NCI-H510A (cell line): ENCODE results near the gene SLC25A18.
"Not testable (repeated sequence)": the region's sequence is repeated elsewhere in the genome, so short reads cannot be mapped to it uniquely, and the experiment has no call there.

Source experiments
- DNase-seq: peaks from one replicate; lab custom pipeline; 2025; lab: John Stamatoyannopoulos, UW

The SLC25A18 gene

DNA sequence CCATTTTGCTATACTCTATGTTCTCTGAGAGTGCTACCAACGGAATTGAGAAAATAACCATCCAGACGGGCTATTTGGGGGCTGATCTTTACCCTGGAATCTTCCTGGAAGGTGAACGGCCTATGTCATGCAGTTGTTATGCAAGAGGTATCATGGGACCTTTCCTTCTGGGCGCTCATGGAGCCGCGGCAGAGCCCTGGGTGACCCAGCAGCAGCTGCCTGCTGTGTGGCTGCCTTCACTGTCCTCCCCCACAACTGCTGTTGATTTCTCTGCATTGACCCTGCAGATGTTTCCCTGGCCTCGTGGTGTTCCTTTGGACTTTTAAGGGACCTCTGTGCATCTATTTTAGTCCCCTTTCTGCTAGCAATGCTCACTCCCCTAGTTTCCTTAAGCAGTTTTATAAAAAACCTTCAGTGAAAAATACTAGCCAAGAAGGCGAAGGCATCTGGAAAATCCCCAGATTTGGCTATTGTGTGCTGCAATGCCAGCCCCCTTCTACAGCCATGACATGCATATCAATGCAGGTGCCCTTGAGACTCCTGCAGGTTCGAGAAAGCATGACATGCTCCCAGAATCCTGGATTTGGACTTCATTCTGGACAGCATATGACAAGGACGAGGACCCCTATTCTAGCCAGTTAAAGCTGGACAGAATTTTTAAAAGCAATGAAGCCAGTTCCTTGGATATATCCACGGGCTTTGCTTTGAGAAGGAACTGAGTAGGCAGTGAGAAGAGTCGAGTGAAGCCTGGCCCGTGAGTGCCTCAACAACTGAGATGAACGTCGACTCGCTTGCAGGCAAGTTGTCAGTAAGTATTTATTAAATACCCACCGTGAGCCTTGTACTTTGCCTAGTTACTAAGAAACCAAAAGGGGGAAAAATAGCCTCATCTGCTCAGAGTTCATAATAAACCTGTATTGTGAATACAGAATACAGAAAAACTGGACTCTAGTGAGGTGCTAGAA, at the start of gene SLC25A18:
Gene SLC25A18, plus strand, starts transcription at position 593 of the 965 bp plus-strand sequence. CDS start 16,447 bp downstream, outside the sequence.
- DNase-seq: no peak

GRCh38 chr22:17513612-17514011, 49.7 kb upstream of the SLC25A18 start:
- no peak for DNase-seq

DNA sequence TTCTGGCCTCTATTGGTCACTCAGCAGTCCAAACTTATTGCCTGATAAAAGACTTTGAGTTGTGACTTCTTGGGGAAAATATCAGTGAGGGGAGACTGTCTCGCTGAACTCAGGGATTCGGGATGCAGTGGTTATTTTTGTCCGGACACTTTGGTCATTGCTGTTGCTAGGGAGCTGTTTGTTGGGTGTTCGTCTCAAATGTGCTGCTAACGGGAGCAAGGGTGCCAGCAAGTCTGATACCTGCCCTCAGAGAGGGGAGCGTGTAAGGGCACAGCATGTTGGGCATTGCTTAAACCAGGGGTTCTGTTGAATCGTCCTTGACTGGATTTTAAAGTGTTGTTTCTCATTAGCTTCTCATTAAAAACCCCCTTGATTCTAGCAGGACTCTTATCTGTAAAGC, 49.2 kb upstream of the SLC25A18 start:
- DNase-seq: no peak

DNA sequence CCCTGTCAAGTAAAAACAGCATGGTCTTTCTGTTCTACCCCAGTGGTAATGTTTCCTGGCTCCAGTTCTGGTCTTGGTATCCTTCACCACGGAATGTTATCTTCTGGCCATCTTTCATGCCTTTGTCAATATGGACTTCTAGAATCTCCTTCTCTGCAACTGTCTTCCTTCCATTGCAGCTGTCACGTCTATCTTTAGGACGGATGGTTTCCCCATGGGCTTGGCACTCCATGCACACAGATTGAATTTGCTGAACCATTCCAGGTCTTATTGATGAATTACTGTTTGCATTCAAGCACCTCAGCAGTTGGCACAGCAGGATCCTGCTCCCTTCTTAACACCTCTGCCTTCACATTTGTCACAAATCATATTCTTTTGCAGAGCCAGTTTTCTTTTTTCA, 44.9 kb upstream of the SLC25A18 start:
- DNase-seq: no peak

- not testable (repeated sequence) for DNase-seq
Measured at GRCh38 chr22:17521971-17522370, 41.3 kb upstream of the SLC25A18 start.

- DNase-seq: no peak
Measured at GRCh38 chr22:17523925-17524324, 39.4 kb upstream of the SLC25A18 start.

- DNase-seq: no peak
Measured at GRCh38 chr22:17536269-17536668, 27.0 kb upstream of the SLC25A18 start.

GRCh38 chr22:17537155-17537554, 26.1 kb upstream of the SLC25A18 start:
- no peak for DNase-seq

- no peak for DNase-seq
Measured at GRCh38 chr22:17540481-17540880, 22.8 kb upstream of the SLC25A18 start.

DNA sequence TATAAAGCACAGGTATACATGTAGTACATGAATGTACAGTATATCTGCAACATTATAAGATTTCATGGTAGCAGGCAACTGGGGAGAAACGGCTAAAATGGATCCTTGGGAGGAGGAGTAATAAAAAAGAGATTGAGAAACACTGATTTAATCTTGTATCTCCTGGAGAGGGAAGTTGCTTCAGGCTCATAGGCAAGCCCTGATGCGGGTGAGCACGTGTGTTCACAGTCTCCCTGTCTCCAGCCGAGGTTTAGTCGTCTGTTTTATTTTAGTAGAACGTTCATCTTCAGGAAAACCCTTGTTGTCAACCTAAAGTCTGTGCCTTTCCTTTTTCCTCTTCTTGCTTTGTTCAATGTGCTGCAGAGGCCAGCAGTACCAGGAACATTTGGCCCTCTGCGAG, 21.8 kb upstream of the SLC25A18 start:
- DNase-seq: no peak

DNA sequence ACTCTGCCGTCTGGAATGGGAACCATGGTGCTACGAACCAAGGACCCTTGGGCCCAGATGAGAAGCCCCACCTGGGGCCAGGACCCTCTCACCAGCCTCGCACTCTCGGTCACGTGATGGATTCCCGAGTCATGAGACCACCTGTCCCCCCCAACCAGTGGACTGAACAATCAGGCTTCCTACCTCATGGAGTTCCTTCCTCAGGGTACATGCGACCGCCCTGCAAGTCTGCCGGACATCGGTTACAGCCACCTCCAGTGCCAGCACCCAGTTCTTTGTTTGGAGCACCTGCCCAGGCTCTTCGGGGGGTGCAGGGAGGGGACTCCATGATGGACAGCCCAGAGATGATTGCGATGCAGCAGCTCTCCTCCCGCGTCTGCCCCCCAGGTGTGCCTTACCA, 20.8 kb upstream of the SLC25A18 start:
- DNase-seq: no peak

DNA sequence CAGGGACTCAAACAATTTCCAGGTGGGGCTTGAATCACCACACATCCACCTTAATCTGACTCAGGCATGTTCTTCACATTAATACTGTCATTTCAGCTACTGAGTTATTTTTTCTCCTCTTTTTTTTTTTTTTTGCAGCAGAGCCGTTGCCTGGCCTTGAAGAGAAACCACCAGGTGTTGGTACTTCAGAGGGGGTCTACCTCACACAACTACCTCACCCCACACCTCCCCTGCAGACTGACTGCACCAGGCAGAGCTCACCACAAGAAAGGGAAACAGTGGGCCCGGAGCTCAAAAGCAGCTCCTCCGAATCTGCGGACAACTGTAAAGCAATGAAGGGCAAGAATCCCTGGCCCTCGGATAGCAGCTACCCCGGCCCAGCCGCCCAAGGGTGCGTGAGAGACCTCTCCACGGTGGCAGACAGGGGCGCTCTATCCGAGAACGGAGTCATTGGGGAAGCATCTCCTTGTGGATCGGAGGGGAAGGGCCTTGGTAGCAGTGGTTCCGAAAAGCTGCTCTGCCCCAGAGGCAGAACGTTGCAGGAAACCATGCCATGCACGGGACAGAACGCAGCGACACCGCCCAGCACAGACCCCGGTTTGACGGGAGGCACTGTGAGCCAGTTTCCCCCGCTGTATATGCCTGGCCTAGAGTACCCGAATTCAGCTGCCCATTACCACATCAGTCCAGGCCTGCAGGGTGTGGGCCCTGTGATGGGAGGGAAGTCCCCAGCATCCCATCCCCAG, 15.1 kb upstream of the SLC25A18 start:
- no peak for DNase-seq

- no peak for DNase-seq
Measured at GRCh38 chr22:17548756-17549035, 14.6 kb upstream of the SLC25A18 start.

GRCh38 chr22:17549183-17549582, 14.1 kb upstream of the SLC25A18 start:
- DNase-seq: no peak

DNA sequence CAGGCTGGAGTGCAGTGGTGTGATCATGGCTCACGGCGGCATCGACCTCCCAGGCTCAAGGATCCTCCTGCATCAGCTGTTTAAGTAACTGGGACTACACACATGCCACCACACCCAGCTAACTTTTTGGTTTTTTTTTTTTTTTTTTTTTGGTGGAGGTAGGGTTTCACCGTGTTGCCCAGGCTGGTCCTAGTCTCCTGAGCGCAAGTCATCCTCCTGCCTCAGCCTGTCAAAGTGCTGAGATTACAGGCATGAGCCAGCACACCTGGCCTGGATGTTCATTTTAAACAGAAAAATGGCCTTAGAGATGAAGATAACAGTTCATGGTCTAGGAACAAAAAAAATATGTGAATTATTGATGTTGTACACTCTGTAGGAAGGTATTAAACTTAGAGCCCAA, 13.6 kb upstream of the SLC25A18 start:
- no peak for DNase-seq

GRCh38 chr22:17552737-17553136, 10.6 kb upstream of the SLC25A18 start:
- no peak for DNase-seq

DNA sequence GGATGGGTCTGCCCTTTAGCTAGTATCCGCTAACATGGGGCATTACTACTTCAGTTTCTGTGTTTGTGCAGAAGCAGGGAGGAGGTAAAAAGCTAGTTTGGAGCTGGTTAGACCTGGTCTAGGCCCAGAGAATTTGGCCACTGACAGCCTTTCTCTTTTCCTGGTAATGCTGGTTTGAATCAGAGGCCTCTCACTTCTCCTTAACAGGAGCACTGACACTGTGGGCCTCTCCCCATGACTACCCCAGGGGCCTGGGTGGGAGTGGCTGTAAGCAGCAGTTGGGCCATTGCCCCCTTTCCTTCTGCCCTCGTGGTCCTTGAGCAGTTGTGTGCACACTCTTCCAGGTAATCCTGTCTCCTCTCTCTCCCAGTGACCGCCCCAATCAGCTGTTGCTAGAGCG, 8.5 kb upstream of the SLC25A18 start:
- DNase-seq: no peak

DNA sequence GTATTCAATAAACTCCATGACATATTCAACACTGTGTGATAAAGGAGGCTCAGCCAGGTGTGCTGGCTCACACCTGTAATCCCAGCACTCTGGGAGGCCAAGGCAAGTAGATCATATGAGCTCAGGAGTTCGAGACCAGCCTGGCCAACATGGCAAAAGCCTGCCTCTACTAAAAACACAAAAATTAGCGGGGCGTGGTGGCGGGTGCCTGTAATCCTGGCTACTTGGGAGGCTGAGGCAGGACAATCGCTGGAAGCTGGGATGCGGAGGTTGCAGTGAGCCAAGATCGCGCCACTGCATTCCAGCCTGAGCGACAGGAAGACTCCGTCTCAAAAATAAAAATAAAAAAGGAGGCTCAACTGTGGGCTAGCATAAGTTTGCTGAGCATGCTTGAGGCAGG, 4.1 kb upstream of the SLC25A18 start:
- no peak for DNase-seq

DNA sequence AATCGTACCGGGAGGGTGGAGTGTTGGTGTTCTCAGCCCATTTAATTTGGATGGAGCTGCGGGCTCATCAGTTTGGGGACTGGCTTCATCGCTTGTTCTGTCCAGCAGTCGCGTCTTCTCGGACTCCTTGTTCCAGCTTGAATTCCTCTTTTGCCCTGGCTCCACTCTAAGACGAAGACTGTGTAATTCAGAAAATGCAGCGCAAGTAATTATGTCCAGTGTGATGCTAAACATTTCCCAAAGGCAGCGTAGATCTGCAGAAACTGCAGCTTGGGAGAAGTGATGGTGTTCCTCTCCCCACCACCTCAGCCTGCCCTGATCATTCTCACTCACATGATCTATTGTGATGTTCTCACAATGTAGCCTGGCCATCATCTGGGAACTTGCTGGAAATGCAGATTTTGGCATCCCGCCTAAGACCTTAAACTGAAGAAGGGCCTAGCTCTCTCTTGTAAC, 666 bp downstream of the SLC25A18 start:
- DNase-seq: no peak

DNA sequence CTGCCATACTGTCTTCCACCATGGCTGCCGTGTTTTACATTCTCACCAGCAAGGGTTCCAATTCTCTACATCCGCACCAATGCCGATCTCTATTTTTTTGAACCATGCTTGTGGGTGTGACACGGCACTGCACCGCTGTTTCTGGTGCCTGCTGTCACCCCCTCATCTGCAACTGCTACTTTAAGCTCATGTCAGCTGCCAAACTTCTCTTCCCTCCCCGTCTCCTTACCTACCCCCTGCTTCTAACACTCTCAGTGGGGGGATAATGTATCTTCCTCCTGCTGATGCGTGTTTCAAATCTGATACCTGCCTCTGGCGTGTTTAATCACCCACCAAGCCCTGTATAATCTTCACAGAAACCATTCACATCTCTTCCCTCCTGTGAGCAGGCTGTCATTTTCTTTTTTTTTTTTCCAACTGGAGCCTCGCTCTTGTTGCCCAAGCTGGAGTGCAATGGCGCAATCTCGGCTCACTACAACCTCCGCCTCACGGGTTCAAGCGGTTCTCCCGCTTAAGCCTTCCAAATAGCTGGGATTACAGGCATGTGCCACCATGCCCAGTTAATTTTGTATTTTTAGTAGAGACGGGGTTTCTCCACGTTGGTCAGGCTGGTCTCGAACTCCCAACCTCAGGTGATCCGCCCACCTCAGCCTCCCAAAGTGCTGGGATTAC, 2.9 kb downstream of the SLC25A18 start:
- not testable (repeated sequence) for DNase-seq

DNA sequence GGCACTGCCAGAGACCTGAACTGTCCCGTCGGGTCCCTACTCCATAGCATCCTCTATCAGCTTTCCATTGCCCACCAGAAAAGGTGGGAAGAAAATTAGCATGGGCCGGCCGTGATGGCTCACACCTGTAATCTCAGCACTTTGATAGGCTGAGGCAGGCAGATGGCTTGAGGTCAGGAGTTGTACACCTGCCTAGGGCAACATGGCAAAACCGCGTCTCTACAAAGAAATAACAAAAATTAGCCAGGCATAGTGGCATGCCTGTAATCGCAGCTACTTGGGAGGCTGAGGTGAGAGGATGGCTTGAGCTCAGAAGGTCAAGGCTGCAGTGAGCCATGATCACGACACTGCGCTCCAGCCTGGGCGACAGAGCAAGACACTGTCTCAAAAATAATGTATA, 3.5 kb downstream of the SLC25A18 start:
- no peak for DNase-seq

DNA sequence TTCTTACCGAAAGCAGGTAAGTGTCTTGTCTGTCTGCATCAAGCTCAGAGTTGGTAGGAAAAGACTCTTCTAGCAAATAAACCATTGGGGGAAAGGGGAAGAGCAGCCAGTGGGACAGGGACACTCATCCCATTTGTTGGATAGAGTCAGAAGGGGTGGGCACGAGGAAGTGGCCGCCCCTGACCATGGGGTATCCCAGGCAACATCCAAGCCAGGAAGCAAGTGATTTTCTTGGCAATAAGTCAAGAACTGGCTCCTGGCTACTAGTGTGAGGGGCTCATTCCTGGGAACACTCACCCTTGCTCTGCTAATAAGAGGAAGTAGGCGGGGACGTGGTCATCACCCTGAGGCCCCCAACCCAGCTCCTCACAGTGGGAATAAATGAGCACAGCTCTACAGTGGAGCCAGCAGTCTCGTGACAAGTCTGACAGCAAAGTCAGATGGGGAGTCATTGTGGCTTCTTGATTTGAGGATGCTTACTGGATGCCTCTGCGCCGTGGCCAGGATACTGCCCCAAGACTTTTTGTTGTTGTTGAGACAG, 6.7 kb downstream of the SLC25A18 start:
- no peak for DNase-seq
